Stimulated activated naive CD8-positive, alpha-beta T cell treated with anti-CD3 and anti-CD28 coated beads, Interleukin-15, amount 100 ng/mL, for 72 hours (primary cell): Measurements from ENCODE around the gene DCD.
"Not testable (repeated sequence)": the region's sequence is repeated elsewhere in the genome, so short reads cannot be mapped to it uniquely, and the experiment has no call there.

ENCODE experiments used
- ATAC-seq: fragments of 150-1000 bp; cut with Tn5 transposase; 2 replicates; pipeline ENCODE4 v1.10.0; 2021; ENCODE audit warnings: mild to moderate bottlenecking, moderate library complexity
- DNase-seq, 2 donors: peaks; one replicate each; pipeline ENCODE4 v3.0.0; 2021 to 2022
- H3K27ac Mint-ChIP-seq, 2 donors: one replicate each; pipeline ENCODE4 v1.8.0; 2022; ENCODE audit warnings: mild to moderate bottlenecking in 2 of 2, mixed read lengths in 2 of 2, moderate library complexity in 2 of 2
- H3K27me3 Mint-ChIP-seq: one replicate; pipeline ENCODE4 v1.8.0; 2022; ENCODE audit warnings: mixed read lengths
- H3K4me1 Mint-ChIP-seq: one replicate; pipeline ENCODE4 v1.8.0; 2022; ENCODE audit warnings: mild to moderate bottlenecking, mixed read lengths
- H3K4me3 Mint-ChIP-seq, 2 donors: one replicate each; pipeline ENCODE4 v1.8.0; 2022; ENCODE audit warnings: mild to moderate bottlenecking in 2 of 2, mixed read lengths in 2 of 2, moderate library complexity in 1 of 2
- H3K9me3 Mint-ChIP-seq, 2 donors: one replicate each; pipeline ENCODE4 v1.8.0; 2022; ENCODE audit warnings: mixed read lengths in 2 of 2

Gene DCD

GRCh38 chr12:54661048-54661447, 12.9 kb upstream of the DCD start:
- ATAC-seq (no peak), DNase-seq (no peak)
- peaks cover 28% of the 10 kb centered on the region for H3K27me3 Mint-ChIP-seq
- no peak overlapping the region for H3K27ac Mint-ChIP-seq
- H3K9me3 Mint-ChIP-seq: no peaks in the 10 kb centered on the region
- H3K4me3 Mint-ChIP-seq: no peak overlapping the region
- H3K4me1 Mint-ChIP-seq: no peaks in the 10 kb centered on the region

GRCh38 chr12:54660320-54660962, 12.3 kb upstream of the DCD start:
- Mint-ChIP-seq H3K4me1 (no peaks in the 10 kb centered on the region), H3K27ac (no peak overlapping the region), H3K27me3 (peaks cover 24% of the 10 kb centered on the region), H3K9me3 (no peaks in the 10 kb centered on the region), H3K4me3 (no peak overlapping the region)
- DNase-seq: no peak
- ATAC-seq: no peak

GRCh38 chr12:54658306-54659264, 10.4 kb upstream of the DCD start:
- Mint-ChIP-seq H3K4me3 (no peak overlapping the region), H3K9me3 (no peaks in the 10 kb centered on the region), H3K27me3 (peaks cover 33% of the 10 kb centered on the region), H3K4me1 (no peaks in the 10 kb centered on the region), H3K27ac (no peak overlapping the region)
- ATAC-seq: peak; percentile 80
- peak; percentile 22 to 46 for DNase-seq

DNA sequence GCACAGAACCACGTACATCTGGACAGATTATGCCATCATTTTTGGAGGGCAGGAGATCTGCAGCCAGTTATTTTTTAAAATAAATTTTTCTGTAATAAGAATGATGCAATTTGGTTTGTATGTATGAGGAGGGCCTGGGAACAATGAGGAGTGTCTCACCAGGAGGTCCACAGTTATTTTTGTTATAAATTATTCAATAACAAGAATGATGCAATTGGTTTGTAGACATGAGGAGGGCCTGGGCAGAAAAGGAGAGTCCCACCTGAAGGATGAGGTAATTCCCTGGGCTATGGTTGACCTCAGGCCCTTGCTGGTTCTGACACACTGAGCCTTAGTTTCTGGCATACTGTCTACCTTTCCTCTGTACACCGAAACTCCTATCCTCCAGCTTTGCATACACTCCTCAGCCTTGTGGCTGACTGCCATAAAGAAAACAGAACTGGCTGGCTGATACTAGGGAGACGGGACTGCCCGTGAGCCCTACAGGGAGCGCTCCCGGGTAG, 9.0 kb upstream of the DCD start:
- Mint-ChIP-seq H3K27ac (no peak overlapping the region), H3K27me3 (peaks cover 33% of the 10 kb centered on the region), H3K9me3 (no peaks in the 10 kb centered on the region), H3K4me1 (no peaks in the 10 kb centered on the region), H3K4me3 (no peak overlapping the region)
- DNase-seq (no peak), ATAC-seq (no peak)

GRCh38 chr12:54654926-54655325, 6.8 kb upstream of the DCD start:
- DNase-seq (no peak), ATAC-seq (no peak)
- H3K9me3 Mint-ChIP-seq: no peaks in the 10 kb centered on the region
- no peak overlapping the region for H3K27ac Mint-ChIP-seq
- peaks cover 25% of the 10 kb centered on the region for H3K27me3 Mint-ChIP-seq
- no peaks in the 10 kb centered on the region for H3K4me1 Mint-ChIP-seq
- no peak overlapping the region for H3K4me3 Mint-ChIP-seq

DNA sequence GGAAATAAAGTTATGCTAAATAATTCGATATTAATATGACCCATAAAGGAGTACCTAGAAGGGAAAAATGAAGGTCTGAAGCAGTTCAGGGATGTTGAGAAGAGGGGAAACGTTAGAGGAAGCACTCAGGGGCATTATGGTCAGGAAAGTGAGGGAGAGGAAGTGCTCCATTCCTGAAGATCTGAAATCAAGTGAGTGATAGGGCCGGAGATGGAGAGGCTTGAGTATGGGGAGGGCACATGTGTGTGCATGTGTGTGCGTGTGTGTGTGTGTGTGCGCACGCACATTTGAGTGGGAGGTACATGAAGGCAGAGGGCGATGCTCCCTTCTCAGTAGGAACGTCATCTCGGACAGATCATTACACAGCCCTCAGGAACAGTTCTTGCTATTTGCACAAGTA, 4.9 kb upstream of the DCD start:
- Mint-ChIP-seq H3K4me1 (no peaks in the 10 kb centered on the region), H3K9me3 (no peaks in the 10 kb centered on the region), H3K27ac (no peak overlapping the region), H3K4me3 (no peak overlapping the region), H3K27me3 (peaks cover 20% of the 10 kb centered on the region)
- DNase-seq: no peak
- no peak for ATAC-seq

GRCh38 chr12:54650889-54651288, 2.7 kb upstream of the DCD start:
- Mint-ChIP-seq H3K27ac (no peak overlapping the region), H3K27me3 (peaks cover 33% of the 10 kb centered on the region), H3K4me1 (peaks cover 12% of the 10 kb centered on the region), H3K4me3 (no peak overlapping the region), H3K9me3 (no peaks in the 10 kb centered on the region)
- ATAC-seq (no peak), DNase-seq (no peak)

DNA sequence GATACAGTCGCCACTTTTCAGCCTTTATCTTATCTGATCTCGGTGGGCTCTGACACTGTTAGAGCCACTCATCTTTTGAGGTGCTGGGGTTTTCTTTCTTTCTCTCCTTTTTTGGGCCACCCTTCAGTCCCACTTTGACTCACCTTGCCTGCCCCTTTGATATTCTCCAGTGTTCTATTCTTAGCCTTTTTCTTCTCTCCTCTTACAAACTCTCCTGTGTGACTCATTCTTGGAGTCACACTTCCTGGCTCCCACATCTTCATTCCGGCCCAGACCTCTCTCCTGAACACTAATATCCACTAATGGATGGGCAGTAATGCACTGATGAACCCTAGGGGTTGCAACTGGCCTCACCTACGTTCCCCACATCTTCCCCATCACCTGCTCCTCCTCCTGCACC, 2.2 kb upstream of the DCD start:
- no peak overlapping the region for H3K4me3 Mint-ChIP-seq
- no peaks in the 10 kb centered on the region for H3K9me3 Mint-ChIP-seq
- H3K27ac Mint-ChIP-seq: no peak overlapping the region
- H3K4me1 Mint-ChIP-seq: peaks cover 12% of the 10 kb centered on the region
- peaks cover 37% of the 10 kb centered on the region for H3K27me3 Mint-ChIP-seq
- ATAC-seq (no peak), DNase-seq (no peak)

DNA sequence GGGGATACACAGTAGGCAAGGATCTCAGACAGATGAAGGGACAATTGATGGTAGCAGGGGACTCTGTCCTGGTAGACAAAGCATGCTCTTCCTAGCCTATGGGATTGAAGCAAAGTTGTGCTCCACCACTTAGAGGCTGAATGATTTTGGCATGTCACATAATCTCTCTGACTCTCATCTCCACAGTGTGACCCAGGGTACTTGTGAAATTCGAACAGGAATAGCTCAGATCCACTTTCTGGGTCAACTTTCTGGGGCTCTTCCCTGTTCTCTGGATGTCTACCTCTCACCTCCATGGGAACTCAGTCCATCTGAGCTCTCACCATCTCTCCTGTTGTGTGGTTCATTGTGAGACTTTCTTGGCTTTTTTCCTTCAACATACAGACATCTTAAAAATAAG, 1.7 kb upstream of the DCD start:
- no peak for DNase-seq
- H3K27ac Mint-ChIP-seq: no peak overlapping the region
- H3K4me1 Mint-ChIP-seq: peaks cover 12% of the 10 kb centered on the region
- H3K27me3 Mint-ChIP-seq: peaks cover 39% of the 10 kb centered on the region
- ATAC-seq: no peak
- no peak overlapping the region for H3K4me3 Mint-ChIP-seq
- no peaks in the 10 kb centered on the region for H3K9me3 Mint-ChIP-seq

DNA sequence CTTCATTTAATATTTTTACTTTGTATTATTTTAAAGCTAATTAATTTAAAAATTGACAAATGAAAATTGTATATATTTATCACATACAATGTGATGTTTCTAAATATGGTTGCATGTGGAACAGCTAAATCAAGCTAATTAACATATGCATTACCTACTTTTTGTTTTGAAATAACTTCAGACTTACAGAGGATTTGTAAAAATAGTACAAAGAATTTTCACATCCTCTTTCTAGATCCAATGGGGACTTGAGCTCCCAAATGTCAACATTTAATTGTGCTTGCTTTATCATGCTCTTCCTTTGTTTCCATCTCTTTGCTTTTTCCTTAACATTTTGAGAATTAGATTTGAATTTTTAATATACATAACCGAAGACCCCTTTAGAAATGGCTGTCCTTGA, 6.6 kb downstream of the DCD start:
- Mint-ChIP-seq H3K27me3 (peaks cover 36% of the 10 kb centered on the region), H3K9me3 (no peaks in the 10 kb centered on the region), H3K27ac (no peak overlapping the region), H3K4me1 (peaks cover 6% of the 10 kb centered on the region), H3K4me3 (no peak overlapping the region)
- ATAC-seq (no peak), DNase-seq (no peak)

GRCh38 chr12:54641089-54641488, 7.1 kb downstream of the DCD start:
- Mint-ChIP-seq H3K9me3 (no peaks in the 10 kb centered on the region), H3K27ac (no peak overlapping the region), H3K4me1 (peaks cover 2% of the 10 kb centered on the region), H3K27me3 (peaks cover 32% of the 10 kb centered on the region), H3K4me3 (no peak overlapping the region)
- ATAC-seq (no peak), DNase-seq (no peak)

GRCh38 chr12:54639112-54639511, 9.1 kb downstream of the DCD start:
- not testable (repeated sequence) for H3K4me1 Mint-ChIP-seq, ATAC-seq, H3K4me3 Mint-ChIP-seq, H3K9me3 Mint-ChIP-seq, DNase-seq, H3K27ac Mint-ChIP-seq
- peaks cover 13% of the 10 kb centered on the region for H3K27me3 Mint-ChIP-seq

DNA sequence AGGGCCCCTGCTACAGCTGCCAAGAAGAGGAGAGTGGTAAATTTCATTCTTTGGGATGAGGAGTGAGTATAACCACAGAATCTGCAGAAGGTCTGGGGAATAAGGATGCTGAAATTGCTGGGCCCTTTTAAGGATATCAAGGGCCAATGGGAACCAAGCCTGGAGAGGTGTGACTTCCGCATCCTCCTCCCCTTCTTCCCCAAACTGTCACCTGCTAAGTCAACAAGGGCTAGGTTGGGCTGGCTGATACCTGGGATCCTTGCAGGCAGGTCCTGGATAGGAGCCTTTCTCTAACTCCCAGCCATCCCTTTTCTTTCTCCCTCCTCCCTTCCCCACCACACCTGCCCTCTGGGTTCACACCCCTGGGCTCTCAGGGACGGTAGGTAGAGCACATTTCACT, 13.4 kb downstream of the DCD start, which contains the start of gene LACRT:
TSS of gene LACRT (minus strand) at position 101 of the 400 bp plus-strand sequence. CDS start at position 47, 54 bp downstream.
- ATAC-seq: no peak
- H3K9me3 Mint-ChIP-seq: no peaks in the 10 kb centered on the region
- no peak for DNase-seq
- no peak within 1 kb of the TSS for H3K4me3 Mint-ChIP-seq
- peak within 1 kb of the TSS; percentile 20 to 28 for H3K27ac Mint-ChIP-seq
- peaks cover 8% of the 10 kb centered on the region for H3K4me1 Mint-ChIP-seq
- peaks cover 27% of the 10 kb centered on the region for H3K27me3 Mint-ChIP-seq

- H3K27me3 Mint-ChIP-seq: peaks cover 35% of the 10 kb centered on the region
- peaks cover 0 to 10% of the 10 kb centered on the region in 2 donors for H3K9me3 Mint-ChIP-seq
- no peak for DNase-seq
- H3K4me1 Mint-ChIP-seq: peaks cover 8% of the 10 kb centered on the region
- H3K27ac Mint-ChIP-seq: no peak overlapping the region
- no peak overlapping the region for H3K4me3 Mint-ChIP-seq
- no peak for ATAC-seq
Measured at GRCh38 chr12:54631988-54632728, 16.0 kb downstream of the DCD start.

- H3K9me3 Mint-ChIP-seq: peaks cover 5 to 16% of the 10 kb centered on the region in 2 donors
- H3K4me3 Mint-ChIP-seq: no peak overlapping the region
- ATAC-seq (no peak), DNase-seq (no peak)
- peaks cover 8% of the 10 kb centered on the region for H3K4me1 Mint-ChIP-seq
- H3K27me3 Mint-ChIP-seq: peaks cover 41% of the 10 kb centered on the region
- no peak overlapping the region for H3K27ac Mint-ChIP-seq
Measured at GRCh38 chr12:54631551-54631950, 16.6 kb downstream of the DCD start.
